Neutrophil (primary cell): ENCODE measurements around the gene GFY.

ENCODE experiments used
- H3K27ac ChIP-seq: fragments of 200-600 bp; sonication (generic); 2 replicates; pipeline ENCODE4 v1.5.1; 2016; ENCODE audit warnings: mild to moderate bottlenecking, moderate library complexity
- H3K27me3 ChIP-seq: fragments of 200-600 bp; sonication (generic); 2 replicates; pipeline ENCODE4 v1.6.0; 2016; ENCODE audit warnings: mild to moderate bottlenecking
- H3K36me3 ChIP-seq: fragments of 200-600 bp; sonication (generic); 2 replicates; pipeline ENCODE4 v1.5.1; 2017
- H3K4me1 ChIP-seq, 2 experiments: fragments of 200-600 bp in 1 of 2; sonication (generic) in 1 of 2; 1 replicate in 1 of 2; 2 replicates in 1 of 2; pipeline versions ENCODE4 v1.5.1 to v1.6.1; 2013 to 2016; ENCODE audit warnings: low read depth in 1 of 2, low read length in 1 of 2, mild to moderate bottlenecking in 1 of 2, moderate library complexity in 1 of 2; ENCODE audit not compliant: control insufficient read depth in 1 of 2, insufficient read depth in 1 of 2
- H3K4me3 ChIP-seq, 2 experiments: fragments of 200-600 bp in 1 of 2; sonication (generic) in 1 of 2; 1 replicate in 1 of 2; 2 replicates in 1 of 2; pipeline ENCODE4 v1.5.1; 2013 to 2016; ENCODE audit warnings: low read depth in 1 of 2, low read length in 1 of 2, mild to moderate bottlenecking in 1 of 2, moderate library complexity in 1 of 2
- H3K9me3 ChIP-seq: fragments of 200-600 bp; sonication (generic); 2 replicates; pipeline ENCODE4 v1.5.1; 2016
- CTCF ChIP-seq: fragments of 200-600 bp; sonication (generic); IDR thresholded peaks from 2 replicates; pipeline ENCODE4 v1.5.1; 2016; ENCODE audit warnings: antibody characterized with exemption

GFY gene

GRCh38 chr19:49462492-49462891 is 37.3 kb downstream of the GFY start:
- Histone ChIP-seq H3K9me3 (no peaks in the 10 kb centered on the region), H3K4me1 (no peaks in the 10 kb centered on the region), H3K27me3 (no peaks in the 10 kb centered on the region), H3K36me3 (peaks cover 32% of the 10 kb centered on the region), H3K27ac (no peak overlapping the region), H3K4me3 (no peak overlapping the region)
- no peak for TF ChIP-seq CTCF

- no peak overlapping the region for H3K27ac ChIP-seq
- H3K4me1 ChIP-seq: no peaks in the 10 kb centered on the region
- no peaks in the 10 kb centered on the region for H3K27me3 ChIP-seq
- no peak for TF ChIP-seq CTCF
- no peak overlapping the region for H3K4me3 ChIP-seq
- peaks cover 37% of the 10 kb centered on the region for H3K36me3 ChIP-seq
- H3K9me3 ChIP-seq: no peaks in the 10 kb centered on the region
These were observed 39.0 kb downstream of the GFY start for GRCh38 chr19:49463960-49464740.

- Histone ChIP-seq H3K4me3 (no peak overlapping the region), H3K9me3 (no peaks in the 10 kb centered on the region), H3K4me1 (peaks cover 0 to 4% of the 10 kb centered on the region in 2 experiments), H3K36me3 (peaks cover 30% of the 10 kb centered on the region), H3K27me3 (no peaks in the 10 kb centered on the region), H3K27ac (no peak overlapping the region)
- no peak for TF ChIP-seq CTCF
These were observed 40.2 kb downstream of the GFY start for GRCh38 chr19:49465371-49465770.

GRCh38 chr19:49468199-49468598 is 43.0 kb downstream of the GFY start:
- H3K4me3 ChIP-seq: no peak overlapping the region
- peaks cover 0 to 4% of the 10 kb centered on the region in 2 experiments for H3K4me1 ChIP-seq
- peaks cover 30% of the 10 kb centered on the region for H3K36me3 ChIP-seq
- TF ChIP-seq CTCF: no peak
- H3K27ac ChIP-seq: no peak overlapping the region
- no peaks in the 10 kb centered on the region for H3K9me3 ChIP-seq
- H3K27me3 ChIP-seq: no peaks in the 10 kb centered on the region

GRCh38 chr19:49468746-49469447 is 43.7 kb downstream of the GFY start:
- Histone ChIP-seq H3K27me3 (no peaks in the 10 kb centered on the region), H3K4me1 (peaks cover 4 to 7% of the 10 kb centered on the region in 2 experiments), H3K36me3 (peaks cover 29% of the 10 kb centered on the region), H3K4me3 (no peak overlapping the region), H3K9me3 (no peaks in the 10 kb centered on the region), H3K27ac (no peak overlapping the region)
- TF ChIP-seq CTCF: no peak
